Mesenchymal stem cell (in vitro differentiated cells and primary cell): Measurements from ENCODE around the gene RRBP1.

Experiments
- DNase-seq: peaks from one replicate; pipeline ENCODE4 v3.0.0-alpha.2; 2013
- H2AFZ ChIP-seq: one replicate; pipeline ENCODE4 v1.6.1; 2013; ENCODE audit warnings: low read depth, mild to moderate bottlenecking, control low read depth, inconsistent platforms, low read length, moderate library complexity
- H2AK5ac ChIP-seq: 2 replicates; pipeline ENCODE4 v1.6.1; 2013; ENCODE audit warnings: low read length, moderate library complexity, mild to moderate bottlenecking, inconsistent platforms; ENCODE audit not compliant: severe bottlenecking
- H2BK120ac ChIP-seq: one replicate; pipeline ENCODE4 v1.6.1; 2013; ENCODE audit warnings: low read depth, mild to moderate bottlenecking, inconsistent platforms, low read length, moderate library complexity
- H2BK12ac ChIP-seq, 2 experiments: one replicate each; pipeline ENCODE4 v1.6.1; 2013; ENCODE audit warnings: inconsistent platforms in 2 of 2, low read length in 2 of 2, mild to moderate bottlenecking in 2 of 2, moderate library complexity in 2 of 2, control low read depth in 1 of 2
- H2BK15ac ChIP-seq: one replicate; pipeline ENCODE4 v1.6.1; 2013; ENCODE audit warnings: mild to moderate bottlenecking, low read depth, inconsistent platforms; ENCODE audit not compliant: poor library complexity, severe bottlenecking
- H2BK5ac ChIP-seq: 2 replicates; pipeline ENCODE4 v1.6.1; 2013; ENCODE audit warnings: low read depth, mild to moderate bottlenecking, low read length, control low read depth, inconsistent platforms; ENCODE audit not compliant: poor library complexity, severe bottlenecking
- H3K14ac ChIP-seq, 2 experiments: one replicate each; pipeline ENCODE4 v1.6.1; 2013; ENCODE audit warnings: inconsistent platforms in 2 of 2, low read length in 2 of 2, control low read depth in 1 of 2, mild to moderate bottlenecking in 1 of 2, moderate library complexity in 1 of 2
- H3K18ac ChIP-seq, 2 experiments: one replicate each; pipeline ENCODE4 v1.6.1; 2013; ENCODE audit warnings: inconsistent platforms in 2 of 2, low read length in 2 of 2, control low read depth in 1 of 2, low read depth in 1 of 2, mild to moderate bottlenecking in 1 of 2
- H3K23ac ChIP-seq, 2 experiments: one replicate each; pipeline ENCODE4 v1.6.1; 2013; ENCODE audit warnings: inconsistent platforms in 2 of 2, low read length in 2 of 2, mild to moderate bottlenecking in 2 of 2, moderate library complexity in 2 of 2, control low read depth in 1 of 2
- H3K27ac ChIP-seq: 2 replicates; pipeline ENCODE4 v1.5.1; 2013; ENCODE audit warnings: mild to moderate bottlenecking, moderate library complexity, low read length, control low read depth, inconsistent platforms; ENCODE audit not compliant: poor library complexity, severe bottlenecking
- H3K27me3 ChIP-seq, 2 experiments: 2 replicates each; pipeline versions ENCODE4 v1.6.1 to v1.7.0; 2013; ENCODE audit warnings: low read length in 2 of 2, mild to moderate bottlenecking in 2 of 2, moderate library complexity in 2 of 2, control low read depth in 1 of 2, inconsistent platforms in 1 of 2; ENCODE audit not compliant: control insufficient read depth in 1 of 2, insufficient read depth in 1 of 2
- H3K36me3 ChIP-seq, 2 experiments: 2 replicates each; pipeline versions ENCODE4 v1.6.1 to v1.7.0; 2013; ENCODE audit warnings: low read length in 2 of 2, control low read depth in 1 of 2, inconsistent platforms in 1 of 2, low read depth in 1 of 2, mild to moderate bottlenecking in 1 of 2; ENCODE audit not compliant: insufficient read depth in 2 of 2, control insufficient read depth in 1 of 2
- H3K4ac ChIP-seq, 2 experiments: one replicate each; pipeline ENCODE4 v1.6.1; 2013; ENCODE audit warnings: inconsistent platforms in 2 of 2, low read length in 2 of 2, mild to moderate bottlenecking in 2 of 2, moderate library complexity in 2 of 2, control low read depth in 1 of 2, low read depth in 1 of 2
- H3K4me1 ChIP-seq: 2 replicates; pipeline ENCODE4 v1.6.1; 2013; ENCODE audit warnings: low read depth, low read length, control low read depth; ENCODE audit not compliant: control insufficient read depth, insufficient read depth
- H3K4me2 ChIP-seq: 2 replicates; pipeline ENCODE4 v1.6.1; 2013; ENCODE audit warnings: low read length, mild to moderate bottlenecking, inconsistent platforms; ENCODE audit not compliant: poor library complexity, severe bottlenecking
- H3K4me3 ChIP-seq, 2 experiments: 2 replicates each; pipeline versions ENCODE4 v1.5.1 to v1.7.0; 2013; ENCODE audit warnings: low read length in 2 of 2, mild to moderate bottlenecking in 2 of 2, control low read depth in 1 of 2, low read depth in 1 of 2; ENCODE audit not compliant: insufficient read depth in 1 of 2
- H3K79me1 ChIP-seq: replicated peaks from 2 replicates; pipeline ENCODE4 v1.6.1; 2013; ENCODE audit warnings: mild to moderate bottlenecking, control low read depth, low read length, inconsistent platforms; ENCODE audit not compliant: poor library complexity, severe bottlenecking
- H3K9ac ChIP-seq: 2 replicates; pipeline ENCODE4 v1.7.0; 2013; ENCODE audit warnings: mild to moderate bottlenecking, low read length, moderate library complexity
- H3K9me3 ChIP-seq: 2 replicates; pipeline ENCODE4 v1.7.0; 2013; ENCODE audit warnings: mild to moderate bottlenecking, low read length; ENCODE audit not compliant: control insufficient read depth
- H4K8ac ChIP-seq: one replicate; pipeline ENCODE4 v1.6.1; 2013; ENCODE audit warnings: inconsistent platforms, mild to moderate bottlenecking, low read length, moderate library complexity
- H4K91ac ChIP-seq: one replicate; pipeline ENCODE4 v1.6.1; 2013; ENCODE audit warnings: mild to moderate bottlenecking, low read length, inconsistent platforms
- WGBS: methylation state at CpG from one replicate; pipeline ENCODE4 v1.1.7; 2013; ENCODE audit warnings: mixed read lengths; 5-methylcytosine and 5-hydroxymethylcytosine counted together

The RRBP1 gene

GRCh38 chr20:17682889-17683198, 802 bp upstream of the RRBP1 start:
- Histone ChIP-seq H2AFZ (no peak overlapping the region), H3K4me1 (peaks cover 12% of the 10 kb centered on the region), H2AK5ac (no peak overlapping the region), H4K8ac (peak overlapping the region; percentile 89), H3K4ac (no peak overlapping the region), H3K79me1 (no peaks in the 10 kb centered on the region), H3K9ac (peak overlapping the region; percentile 86), H2BK5ac (no peak overlapping the region), H3K27ac (no peak overlapping the region), H3K14ac (no peak overlapping the region), H2BK120ac (no peak overlapping the region), H2BK15ac (no peak overlapping the region), H3K23ac (no peak overlapping the region), H4K91ac (no peak overlapping the region), H3K27me3 (peaks cover 34 to 46% of the 10 kb centered on the region in 2 experiments), H3K36me3 (peaks cover 3 to 23% of the 10 kb centered on the region in 2 experiments), H2BK12ac (no peak overlapping the region), H3K4me2 (peak overlapping the region; percentile 60), H3K9me3 (peaks cover 16% of the 10 kb centered on the region), H3K18ac (peak overlapping the region; percentile 62 to 89), H3K4me3 (peak overlapping the region in 1 of 2 experiments; percentile 77)
- 42% methylated on average over 6 of the region's 10 CpGs for WGBS
- no peak for DNase-seq

DNA sequence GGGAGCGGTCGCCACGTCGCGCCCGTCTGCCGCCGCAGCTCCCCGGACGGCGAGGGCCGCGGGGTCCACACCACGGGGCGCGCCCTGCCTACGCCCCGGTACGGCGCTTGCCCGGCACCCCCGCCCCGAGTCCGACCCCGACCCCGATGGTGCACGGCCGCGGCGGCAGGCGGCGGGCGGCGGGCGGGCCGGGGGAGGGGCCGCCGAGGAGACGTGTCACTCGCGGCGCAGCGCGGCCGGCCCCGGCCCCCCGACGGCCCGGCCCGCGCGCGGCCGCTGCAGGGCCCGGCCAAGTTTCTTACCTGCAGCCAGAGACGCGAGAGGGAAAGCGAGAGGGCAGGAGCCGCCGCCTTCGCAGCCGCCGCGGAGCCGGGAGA, 328 bp downstream of the RRBP1 start:
- peak overlapping the region; percentile 96 to 97 for H3K4ac ChIP-seq
- H4K91ac ChIP-seq = peak overlapping the region; percentile 90
- peak overlapping the region; percentile 68 to 94 for H3K14ac ChIP-seq
- H3K18ac ChIP-seq = peak overlapping the region; percentile 92 to 95
- no peak overlapping the region for H2BK12ac ChIP-seq
- no peak overlapping the region for H2AK5ac ChIP-seq
- H2BK5ac ChIP-seq = peak overlapping the region; percentile 84
- H3K27me3 ChIP-seq = peaks cover 23 to 35% of the 10 kb centered on the region in 2 experiments
- WGBS = 0% methylated on average over 46 of the region's 65 CpGs
- H2BK120ac ChIP-seq = peak overlapping the region; percentile 93
- peak overlapping the region; percentile 98 for H3K9ac ChIP-seq
- no peak for DNase-seq
- H3K27ac ChIP-seq = peak overlapping the region; percentile 53
- H3K36me3 ChIP-seq = peaks cover 5 to 30% of the 10 kb centered on the region in 2 experiments
- H2AFZ ChIP-seq = no peak overlapping the region
- H3K79me1 ChIP-seq = no peaks in the 10 kb centered on the region
- H3K4me3 ChIP-seq = peak overlapping the region; percentile 78 to 99
- peak overlapping the region; percentile 93 for H2BK15ac ChIP-seq
- H3K4me2 ChIP-seq = peak overlapping the region; percentile 30
- H3K9me3 ChIP-seq = peaks cover 7% of the 10 kb centered on the region
- peaks cover 12% of the 10 kb centered on the region for H3K4me1 ChIP-seq
- H3K23ac ChIP-seq = peak overlapping the region in 1 of 2 experiments; percentile 34
- peak overlapping the region; percentile 88 for H4K8ac ChIP-seq

DNA sequence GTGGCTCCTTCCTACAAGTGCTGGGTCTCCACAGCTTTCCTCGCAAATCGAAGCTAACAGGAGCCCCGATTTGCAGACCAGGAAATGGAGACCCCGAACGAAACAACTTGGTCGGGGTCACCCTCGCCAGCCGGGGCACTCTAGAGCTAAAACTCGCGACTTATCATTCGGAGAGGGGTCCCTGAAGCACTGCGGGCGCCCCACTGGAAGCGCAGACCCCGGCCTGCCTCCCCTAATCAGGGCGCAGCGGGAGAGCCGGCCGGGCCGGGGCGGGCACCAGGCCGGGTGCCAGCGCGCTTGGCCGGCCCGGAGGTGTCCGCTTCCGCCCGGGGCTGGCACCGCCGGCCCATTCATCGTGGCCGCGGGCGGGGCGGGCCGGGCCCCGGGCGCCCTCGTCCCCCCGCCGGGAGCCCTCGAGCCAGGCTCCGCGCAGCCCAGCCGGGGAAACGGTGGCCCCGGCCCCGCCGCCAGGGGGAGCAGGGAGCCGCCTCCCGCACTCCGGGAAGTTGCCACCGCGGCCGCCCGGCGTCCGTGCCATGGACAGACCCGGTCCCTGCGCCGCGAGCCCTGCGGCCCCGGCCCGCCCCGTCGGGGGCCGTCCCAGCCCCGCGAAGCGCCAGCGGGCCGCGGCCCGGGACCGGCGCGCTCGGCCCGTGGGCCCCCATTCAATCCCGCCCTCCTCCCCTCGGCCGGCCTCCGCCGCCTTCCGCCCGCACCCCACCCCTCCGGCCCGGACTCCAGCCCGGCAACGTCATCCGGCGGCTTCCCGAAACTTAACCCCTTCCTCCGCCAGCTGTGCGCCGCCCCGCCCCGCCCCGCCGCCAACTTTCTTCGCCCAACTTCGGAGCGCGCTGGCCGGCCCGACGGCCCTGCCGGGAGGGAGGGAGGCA, 961 bp downstream of the RRBP1 start:
- H2AK5ac ChIP-seq = peak overlapping the region; percentile 44
- peaks cover under 1% of the 10 kb centered on the region for H3K9me3 ChIP-seq
- peak overlapping the region; percentile 53 for H3K27ac ChIP-seq
- peaks cover 17 to 28% of the 10 kb centered on the region in 2 experiments for H3K27me3 ChIP-seq
- H4K91ac ChIP-seq = peak overlapping the region; percentile 90
- H2BK12ac ChIP-seq = peak overlapping the region in 1 of 2 experiments; percentile 38
- H3K4ac ChIP-seq = peak overlapping the region; percentile 76 to 91
- H2AFZ ChIP-seq = no peak overlapping the region
- peak overlapping the region; percentile 83 for H3K4me2 ChIP-seq
- peaks cover 12% of the 10 kb centered on the region for H3K4me1 ChIP-seq
- H2BK15ac ChIP-seq = peak overlapping the region; percentile 83
- H3K23ac ChIP-seq = peak overlapping the region in 1 of 2 experiments; percentile 42
- under 1% methylated on average over 51 of the region's 110 CpGs for WGBS
- peak overlapping the region; percentile 83 to 94 for H3K14ac ChIP-seq
- peak; percentile 74 for DNase-seq
- H3K4me3 ChIP-seq = peak overlapping the region; percentile 90 to 99
- H3K79me1 ChIP-seq = no peaks in the 10 kb centered on the region
- peak overlapping the region; percentile 84 for H2BK5ac ChIP-seq
- peak overlapping the region; percentile 88 for H4K8ac ChIP-seq
- H2BK120ac ChIP-seq = peak overlapping the region; percentile 93
- peaks cover 11 to 37% of the 10 kb centered on the region in 2 experiments for H3K36me3 ChIP-seq
- H3K9ac ChIP-seq = peak overlapping the region; percentile 98
- H3K18ac ChIP-seq = peak overlapping the region; percentile 92 to 95
